ENCODE data around the gene ESRRG. TPM values are rescaled to one million over a fixed set of nuclear protein-coding genes. Genes with fewer than 3 reads are reported as not detected.

The ESRRG gene
- total and polyA plus RNA-seq, 12 donors: 1.2 to 18.0 (median 7.4) TPM

DNA sequence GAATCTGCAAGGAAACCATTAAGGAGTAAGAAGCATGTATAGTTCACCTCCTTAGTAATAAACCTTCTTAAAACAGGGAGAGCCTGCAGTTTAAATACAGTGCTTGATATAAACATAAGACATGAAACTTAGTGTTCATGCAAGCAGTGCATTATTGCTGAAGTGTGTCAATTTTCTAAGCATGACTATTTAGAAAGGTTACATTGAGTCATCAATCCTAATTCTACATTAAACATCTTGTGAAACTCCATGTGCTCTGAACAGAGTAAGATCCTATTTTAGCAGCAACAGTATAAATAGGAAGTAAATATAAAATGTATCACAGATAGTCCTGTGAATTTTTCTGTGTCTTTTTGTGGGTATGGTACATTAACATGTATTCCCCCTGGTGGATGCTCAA lies 135.5 kb downstream of the ESRRG start:
- H3K4me1 ChIP-seq (replicated peaks in 1 of 2): no peaks in the 10 kb centered on the region
- DNase-seq: no peak
- no peak overlapping the region for H3K4me3 ChIP-seq
- no peaks in the 10 kb centered on the region for H3K9me3 ChIP-seq (replicated peaks in 1 of 3)
- no peaks in the 10 kb centered on the region for H3K27me3 ChIP-seq
- H3K36me3 ChIP-seq (replicated peaks in 1 of 2): no peaks in the 10 kb centered on the region
- no peak for TF ChIP-seq POLR2A (IDR thresholded peaks at IDR 0.05)
- TF ChIP-seq CTCF (IDR thresholded peaks at IDR 0.05): no peak
- intact Hi-C loops (cut with DNase I): no loop called here
- H3K27ac ChIP-seq: no peak overlapping the region

- H3K4me1 ChIP-seq (replicated peaks in 1 of 2): no peaks in the 10 kb centered on the region
- no peaks in the 10 kb centered on the region for H3K9me3 ChIP-seq (replicated peaks in 1 of 3)
- intact Hi-C loops (cut with DNase I): no loop called here
- H3K4me3 ChIP-seq: no peak overlapping the region
- no peaks in the 10 kb centered on the region for H3K36me3 ChIP-seq (replicated peaks in 1 of 2)
- DNase-seq: no peak
- H3K27ac ChIP-seq: no peak overlapping the region
- H3K27me3 ChIP-seq: no peaks in the 10 kb centered on the region
- TF ChIP-seq CTCF (IDR thresholded peaks at IDR 0.05) (no peak), POLR2A (IDR thresholded peaks at IDR 0.05) (no peak)
- 84 to 89% (median 86%) methylated on average over 2 of the region's 2 CpGs for WGBS, 4 donors
Observed at GRCh38 chr1:216582151-216582550, 141.1 kb downstream of the ESRRG start.

GRCh38 chr1:216580538-216581057 lies 142.6 kb downstream of the ESRRG start:
- 16 to 31% (median 22%) methylated on average over 2 of the region's 2 CpGs for WGBS, 4 donors

DNA sequence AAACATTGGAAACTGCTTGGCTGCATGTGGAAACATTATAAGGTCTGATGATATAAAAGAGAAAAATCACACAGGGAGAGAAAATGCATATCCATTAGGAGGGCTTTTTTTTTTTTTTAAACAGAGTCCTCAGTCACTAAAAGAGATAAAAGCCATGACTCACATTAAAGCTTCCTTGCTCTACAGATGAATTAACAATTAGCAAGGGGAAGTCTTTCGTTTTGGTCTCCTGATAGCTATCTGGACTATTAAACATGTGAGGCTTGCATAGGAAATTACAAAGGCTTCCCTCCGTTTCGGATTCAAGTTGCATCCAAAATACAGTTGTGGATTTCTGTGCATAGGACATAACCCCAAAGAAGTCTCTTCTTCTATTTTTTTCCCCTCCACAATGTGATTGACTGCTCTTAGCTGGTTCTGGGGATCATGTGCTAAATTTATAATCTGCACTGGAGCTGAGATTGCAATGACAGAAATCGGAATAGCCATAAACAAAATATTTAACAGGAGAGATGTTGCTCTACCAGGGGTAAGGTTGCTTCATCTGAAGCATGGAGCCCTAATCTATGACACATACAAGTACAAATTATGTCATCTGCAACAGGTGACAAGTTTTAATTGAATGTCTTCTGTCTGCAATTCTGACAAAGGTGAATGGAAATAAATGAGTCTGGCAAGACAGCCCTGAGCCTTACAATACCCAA lies 146.8 kb downstream of the ESRRG start:
- Histone ChIP-seq H3K36me3 (replicated peaks in 1 of 2) (no peaks in the 10 kb centered on the region), H3K4me1 (replicated peaks in 1 of 2) (no peaks in the 10 kb centered on the region), H3K9me3 (replicated peaks in 1 of 3) (no peaks in the 10 kb centered on the region), H3K4me3 (peak overlapping the region in 1 of 4 donors; percentile 15), H3K27me3 (no peaks in the 10 kb centered on the region), H3K27ac (no peak overlapping the region)
- TF ChIP-seq CTCF (IDR thresholded peaks at IDR 0.05) (no peak), POLR2A (IDR thresholded peaks at IDR 0.05) (no peak)
- intact Hi-C loops (cut with DNase I): no loop called here
- DNase-seq: no peak
- 29 to 36% (median 32%) methylated on average over 4 of the region's 4 CpGs for WGBS, 4 donors

More at GRCh38 chr1:216580538-216581057, 142.6 kb downstream of the ESRRG start:
- Histone ChIP-seq H3K9me3 (replicated peaks in 1 of 3) (no peaks in the 10 kb centered on the region), H3K4me3 (no peak overlapping the region), H3K27ac (no peak overlapping the region), H3K4me1 (replicated peaks in 1 of 2) (no peaks in the 10 kb centered on the region), H3K27me3 (no peaks in the 10 kb centered on the region), H3K36me3 (replicated peaks in 1 of 2) (no peaks in the 10 kb centered on the region)
- intact Hi-C loops (cut with DNase I): no loop called here
- DNase-seq: peak in 1 of 7 donors; percentile 8
- no peak for TF ChIP-seq CTCF (IDR thresholded peaks at IDR 0.05)
- TF ChIP-seq POLR2A (IDR thresholded peaks at IDR 0.05): no peak
